HL-60 (cell line): ENCODE data around the gene LATS1.
"Not testable (repeated sequence)": the region's sequence is repeated elsewhere in the genome, so short reads cannot be mapped to it uniquely, and the experiment has no call there.

Experiments
- DNase-seq, 2 experiments: peaks; one replicate each; pipeline ENCODE4 v3.0.0-alpha.2; 2010 to 2020; ENCODE audit warnings: low read depth in 1 of 2, low spot score in 1 of 2
- H3K27ac ChIP-seq: fragments of 250-450 bp; sonication (Bioruptor Pico); replicated peaks from 2 replicates; pipeline ENCODE4 v1.5.1; 2020; ENCODE audit warnings: mild to moderate bottlenecking, moderate library complexity
- H3K27me3 ChIP-seq: fragments of 250-450 bp; sonication (Bioruptor Pico); 2 replicates; pipeline ENCODE4 v1.5.1; 2021; ENCODE audit warnings: mild to moderate bottlenecking, moderate library complexity; ENCODE audit not compliant: insufficient read depth, poor library complexity, severe bottlenecking
- H3K4me3 ChIP-seq: replicated peaks from 2 replicates; pipeline ENCODE4 v1.5.1; 2011; ENCODE audit warnings: mild to moderate bottlenecking, control low read depth, low read length; ENCODE audit not compliant: insufficient read depth
- CTCF ChIP-seq: IDR thresholded peaks from one replicate; pipeline ENCODE4 v1.5.1; 2011; ENCODE audit warnings: low read length, control low read depth, inconsistent platforms; ENCODE audit not compliant: insufficient read depth
- GABPA ChIP-seq: IDR thresholded peaks from 2 replicates; pipeline ENCODE4 v1.6.1; 2012; ENCODE audit warnings: low read depth
- POLR2AphosphoS5 ChIP-seq: IDR thresholded peaks from 2 replicates; pipeline ENCODE4 v1.6.1; 2012; ENCODE audit warnings: low read depth
- SPI1 ChIP-seq: IDR thresholded peaks from 2 replicates; pipeline ENCODE4 v1.6.1; 2012; ENCODE audit warnings: low read depth, mild to moderate bottlenecking, borderline replicate concordance
- TF ChIP-seq, protein P1 (sequence below): IDR thresholded peaks from 2 replicates; pipeline ENCODE4 v1.6.1; 2012; ENCODE audit warnings: low read depth; ENCODE audit not compliant: insufficient replicate concordance

LATS1 gene

GRCh38 chr6:149683256-149683859 is 34.5 kb downstream of the LATS1 start:
- H3K4me3 ChIP-seq, result no peak overlapping the region
- no peak for DNase-seq
- H3K27ac ChIP-seq, result no peak overlapping the region
- TF ChIP-seq CTCF (no peak), POLR2AphosphoS5 (no peak), SPI1 (no peak), GABPA (no peak)
- TF ChIP-seq, protein P1, sequence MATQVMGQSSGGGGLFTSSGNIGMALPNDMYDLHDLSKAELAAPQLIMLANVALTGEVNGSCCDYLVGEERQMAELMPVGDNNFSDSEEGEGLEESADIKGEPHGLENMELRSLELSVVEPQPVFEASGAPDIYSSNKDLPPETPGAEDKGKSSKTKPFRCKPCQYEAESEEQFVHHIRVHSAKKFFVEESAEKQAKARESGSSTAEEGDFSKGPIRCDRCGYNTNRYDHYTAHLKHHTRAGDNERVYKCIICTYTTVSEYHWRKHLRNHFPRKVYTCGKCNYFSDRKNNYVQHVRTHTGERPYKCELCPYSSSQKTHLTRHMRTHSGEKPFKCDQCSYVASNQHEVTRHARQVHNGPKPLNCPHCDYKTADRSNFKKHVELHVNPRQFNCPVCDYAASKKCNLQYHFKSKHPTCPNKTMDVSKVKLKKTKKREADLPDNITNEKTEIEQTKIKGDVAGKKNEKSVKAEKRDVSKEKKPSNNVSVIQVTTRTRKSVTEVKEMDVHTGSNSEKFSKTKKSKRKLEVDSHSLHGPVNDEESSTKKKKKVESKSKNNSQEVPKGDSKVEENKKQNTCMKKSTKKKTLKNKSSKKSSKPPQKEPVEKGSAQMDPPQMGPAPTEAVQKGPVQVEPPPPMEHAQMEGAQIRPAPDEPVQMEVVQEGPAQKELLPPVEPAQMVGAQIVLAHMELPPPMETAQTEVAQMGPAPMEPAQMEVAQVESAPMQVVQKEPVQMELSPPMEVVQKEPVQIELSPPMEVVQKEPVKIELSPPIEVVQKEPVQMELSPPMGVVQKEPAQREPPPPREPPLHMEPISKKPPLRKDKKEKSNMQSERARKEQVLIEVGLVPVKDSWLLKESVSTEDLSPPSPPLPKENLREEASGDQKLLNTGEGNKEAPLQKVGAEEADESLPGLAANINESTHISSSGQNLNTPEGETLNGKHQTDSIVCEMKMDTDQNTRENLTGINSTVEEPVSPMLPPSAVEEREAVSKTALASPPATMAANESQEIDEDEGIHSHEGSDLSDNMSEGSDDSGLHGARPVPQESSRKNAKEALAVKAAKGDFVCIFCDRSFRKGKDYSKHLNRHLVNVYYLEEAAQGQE, result no peak
- no peaks in the 10 kb centered on the region for H3K27me3 ChIP-seq

- not testable (repeated sequence) for H3K27ac ChIP-seq, H3K4me3 ChIP-seq, DNase-seq, H3K27me3 ChIP-seq
Observed at GRCh38 chr6:149681845-149682244, 36.1 kb downstream of the LATS1 start.

- Histone ChIP-seq H3K27ac (no peak overlapping the region), H3K4me3 (no peak overlapping the region), H3K27me3 (no peaks in the 10 kb centered on the region)
- DNase-seq, result no peak
- TF ChIP-seq CTCF (no peak), POLR2AphosphoS5 (no peak), GABPA (no peak), SPI1 (no peak)
- TF ChIP-seq, protein P1, result no peak
Observed at GRCh38 chr6:149681209-149681608, 36.7 kb downstream of the LATS1 start.

- Histone ChIP-seq H3K27me3 (no peaks in the 10 kb centered on the region), H3K4me3 (no peak overlapping the region), H3K27ac (no peak overlapping the region)
- no peak for DNase-seq
- no peak for TF ChIP-seq GABPA
- TF ChIP-seq SPI1, result no peak
- TF ChIP-seq POLR2AphosphoS5, result no peak
- TF ChIP-seq, protein P1, result no peak
- TF ChIP-seq CTCF, result no peak
Observed at GRCh38 chr6:149680503-149680902, 37.4 kb downstream of the LATS1 start.

GRCh38 chr6:149672265-149672664 is 45.6 kb downstream of the LATS1 start:
- not testable (repeated sequence) for DNase-seq, H3K4me3 ChIP-seq, H3K27me3 ChIP-seq, H3K27ac ChIP-seq
